Tibial nerve (tissue), 4 donors: ENCODE measurements around the gene JOSD1. TPM values are rescaled to one million over a fixed set of nuclear protein-coding genes. Genes with fewer than 3 reads are reported as not detected.

Experiments
- DNase-seq, 2 donors: peaks; one replicate each; pipeline ENCODE4 v3.0.0-alpha.2; 2019; ENCODE audit warnings: low spot score in 2 of 2
- H3K27ac ChIP-seq, 4 donors: fragments of 200-600 bp; sonication (generic) in 3 of 4; one replicate each; pipeline ENCODE4 v1.5.1; 2017 to 2019; ENCODE audit warnings: mild to moderate bottlenecking in 1 of 4
- H3K27me3 ChIP-seq, 2 donors: fragments of 200-600 bp; sonication (generic) in 1 of 2; one replicate each; pipeline versions ENCODE4 v1.5.1 to v1.6.0; 2017 to 2019
- H3K36me3 ChIP-seq, 3 donors: fragments of 200-600 bp; sonication (generic); one replicate each; pipeline ENCODE4 v1.5.1; 2018 to 2019
- H3K4me1 ChIP-seq, 4 donors: fragments of 200-600 bp; sonication (generic) in 3 of 4; one replicate each; pipeline ENCODE4 v1.5.1; 2017 to 2019
- H3K4me3 ChIP-seq, 4 donors: fragments of 200-600 bp; sonication (generic) in 3 of 4; one replicate each; pipeline ENCODE4 v1.5.1; 2017 to 2019; ENCODE audit warnings: mild to moderate bottlenecking in 1 of 4, moderate library complexity in 1 of 4
- H3K9me3 ChIP-seq, 4 donors: fragments of 200-600 bp; sonication (generic) in 3 of 4; one replicate each; pipeline ENCODE4 v1.5.1; 2017 to 2019
- EP300 ChIP-seq, 2 donors: sonication (generic); formaldehyde crosslinking; IDR thresholded peaks; one replicate each; pipeline ENCODE4 v1.6.1; 2017; ENCODE audit warnings: antibody characterized with exemption in 2 of 2, mild to moderate bottlenecking in 1 of 2
- POLR2A ChIP-seq, 2 donors: fragments of 450-650 bp; IDR thresholded peaks; one replicate each; pipeline ENCODE4 v1.6.1; 2017; ENCODE audit warnings: antibody characterized with exemption in 2 of 2, mild to moderate bottlenecking in 2 of 2, moderate library complexity in 2 of 2
- WGBS, 2 donors: methylation state at CpG; one replicate each; pipeline ENCODE4 v1.1.5; 2018; 5-methylcytosine and 5-hydroxymethylcytosine counted together
- total RNA-seq, 4 donors: library from RNA; depleted of rRNA; stranded (reverse); fragments of >200 nt; gene quantifications; one replicate each; pipeline ENCODE4 v1.1.0, GENCODE V29; 2016
- TF ChIP-seq, protein P1 (sequence below), 5 experiments: fragments of 200-600 bp in 3 of 5; fragments of 450-650 bp in 2 of 5; sonication (generic) in 3 of 5; IDR thresholded peaks; one replicate each; pipeline ENCODE4 v1.5.1; 2016 to 2019; ENCODE audit warnings: antibody characterized with exemption in 5 of 5, mild to moderate bottlenecking in 3 of 5, moderate library complexity in 2 of 5

JOSD1 gene
- total RNA-seq, 4 donors from 2014 or later = 50.7 to 86.4 (median 76.0) TPM

- Histone ChIP-seq H3K4me1 (peaks cover 0 to 60% (median 39%) of the 10 kb centered on the region in 4 donors), H3K27me3 (no peaks in the 10 kb centered on the region), H3K4me3 (peak overlapping the region; percentile 58 to 94 (median 88)), H3K36me3 (peaks cover 0 to 23% (median 0%) of the 10 kb centered on the region in 3 donors), H3K9me3 (no peaks in the 10 kb centered on the region), H3K27ac (peak overlapping the region; percentile 90 to 99 (median 99))
- DNase-seq = no peak
- WGBS, 2 donors = 42 to 44% methylated on average over 5 of the region's 5 CpGs
- no peak for TF ChIP-seq POLR2A (IDR thresholded peaks at IDR 0.05)
- no peak for TF ChIP-seq EP300 (IDR thresholded peaks at IDR 0.05)
- TF ChIP-seq, protein P1, sequence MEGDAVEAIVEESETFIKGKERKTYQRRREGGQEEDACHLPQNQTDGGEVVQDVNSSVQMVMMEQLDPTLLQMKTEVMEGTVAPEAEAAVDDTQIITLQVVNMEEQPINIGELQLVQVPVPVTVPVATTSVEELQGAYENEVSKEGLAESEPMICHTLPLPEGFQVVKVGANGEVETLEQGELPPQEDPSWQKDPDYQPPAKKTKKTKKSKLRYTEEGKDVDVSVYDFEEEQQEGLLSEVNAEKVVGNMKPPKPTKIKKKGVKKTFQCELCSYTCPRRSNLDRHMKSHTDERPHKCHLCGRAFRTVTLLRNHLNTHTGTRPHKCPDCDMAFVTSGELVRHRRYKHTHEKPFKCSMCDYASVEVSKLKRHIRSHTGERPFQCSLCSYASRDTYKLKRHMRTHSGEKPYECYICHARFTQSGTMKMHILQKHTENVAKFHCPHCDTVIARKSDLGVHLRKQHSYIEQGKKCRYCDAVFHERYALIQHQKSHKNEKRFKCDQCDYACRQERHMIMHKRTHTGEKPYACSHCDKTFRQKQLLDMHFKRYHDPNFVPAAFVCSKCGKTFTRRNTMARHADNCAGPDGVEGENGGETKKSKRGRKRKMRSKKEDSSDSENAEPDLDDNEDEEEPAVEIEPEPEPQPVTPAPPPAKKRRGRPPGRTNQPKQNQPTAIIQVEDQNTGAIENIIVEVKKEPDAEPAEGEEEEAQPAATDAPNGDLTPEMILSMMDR (IDR thresholded peaks at IDR 0.05) = no peak
Measured at GRCh38 chr22:38699143-38699542, 1.6 kb downstream of the JOSD1 start.

GRCh38 chr22:38698407-38699094, 2.2 kb downstream of the JOSD1 start:
- Histone ChIP-seq H3K36me3 (peaks cover 0 to 24% (median 0%) of the 10 kb centered on the region in 3 donors), H3K4me3 (peak overlapping the region in 2 of 4 donors; percentile 58 to 92), H3K27ac (peak overlapping the region; percentile 9 to 99 (median 94)), H3K4me1 (peaks cover 0 to 65% (median 39%) of the 10 kb centered on the region in 4 donors), H3K27me3 (no peaks in the 10 kb centered on the region), H3K9me3 (no peaks in the 10 kb centered on the region)
- TF ChIP-seq POLR2A (IDR thresholded peaks at IDR 0.05) (no peak), EP300 (IDR thresholded peaks at IDR 0.05) (no peak)
- TF ChIP-seq, protein P1 (IDR thresholded peaks at IDR 0.05) = no peak
- WGBS, 2 donors = 89 to 91% methylated on average over 13 of the region's 13 CpGs
- DNase-seq = no peak

- Histone ChIP-seq H3K36me3 (peaks cover 0 to 33% (median 0%) of the 10 kb centered on the region in 3 donors), H3K9me3 (no peaks in the 10 kb centered on the region), H3K4me3 (no peak overlapping the region), H3K4me1 (peaks cover 0 to 71% (median 39%) of the 10 kb centered on the region in 4 donors), H3K27ac (peak overlapping the region in 3 of 4 donors; percentile 9 to 99 (median 90)), H3K27me3 (no peaks in the 10 kb centered on the region)
- 61 to 69% methylated on average over 8 of the region's 8 CpGs for WGBS, 2 donors
- TF ChIP-seq EP300 (IDR thresholded peaks at IDR 0.05) = no peak
- no peak for TF ChIP-seq POLR2A (IDR thresholded peaks at IDR 0.05)
- TF ChIP-seq, protein P1 (IDR thresholded peaks at IDR 0.05) = no peak
- DNase-seq = no peak
Measured at GRCh38 chr22:38697425-38698089, 3.2 kb downstream of the JOSD1 start.

- no peak for TF ChIP-seq POLR2A (IDR thresholded peaks at IDR 0.05)
- peak in 1 of 2 donors; percentile 56 for TF ChIP-seq EP300 (IDR thresholded peaks at IDR 0.05)
- Histone ChIP-seq H3K4me3 (no peak overlapping the region), H3K36me3 (peaks cover 0 to 38% (median 0%) of the 10 kb centered on the region in 3 donors), H3K27ac (peak overlapping the region in 3 of 4 donors; percentile 9 to 99 (median 90)), H3K27me3 (no peaks in the 10 kb centered on the region), H3K9me3 (no peaks in the 10 kb centered on the region), H3K4me1 (peaks cover 0 to 70% (median 39%) of the 10 kb centered on the region in 4 donors)
- 33 to 41% methylated on average over 3 of the region's 3 CpGs for WGBS, 2 donors
- DNase-seq = no peak
Measured at GRCh38 chr22:38696606-38697424, 3.9 kb downstream of the JOSD1 start.

- 67 to 69% methylated on average over 3 of the region's 3 CpGs for WGBS, 2 donors
- DNase-seq = no peak
- Histone ChIP-seq H3K27me3 (no peaks in the 10 kb centered on the region), H3K9me3 (no peaks in the 10 kb centered on the region), H3K27ac (peak overlapping the region in 1 of 4 donors; percentile 66), H3K4me3 (no peak overlapping the region), H3K4me1 (peaks cover 0 to 72% (median 39%) of the 10 kb centered on the region in 4 donors), H3K36me3 (peaks cover 0 to 40% (median 0%) of the 10 kb centered on the region in 3 donors)
- TF ChIP-seq POLR2A (IDR thresholded peaks at IDR 0.05) = no peak
- TF ChIP-seq EP300 (IDR thresholded peaks at IDR 0.05) = no peak
- TF ChIP-seq, protein P1 (IDR thresholded peaks at IDR 0.05) = no peak
Measured at GRCh38 chr22:38694940-38695339, 5.8 kb downstream of the JOSD1 start.
